Mucosa of stomach (tissue), 1 donor: ENCODE measurements around the gene GPX5.

ENCODE experiments used
- H3K27me3 ChIP-seq: one replicate; pipeline ENCODE4 v1.7.0; 2013; ENCODE audit warnings: mild to moderate bottlenecking, low read length; ENCODE audit not compliant: control insufficient read depth, insufficient read depth
- H3K36me3 ChIP-seq: one replicate; pipeline ENCODE4 v1.7.0; 2013; ENCODE audit warnings: low read length; ENCODE audit not compliant: control insufficient read depth, insufficient read depth
- H3K4me1 ChIP-seq: one replicate; pipeline ENCODE4 v1.7.0; 2013; ENCODE audit warnings: mild to moderate bottlenecking, low read length; ENCODE audit not compliant: control insufficient read depth, insufficient read depth
- H3K4me3 ChIP-seq: one replicate; pipeline ENCODE4 v1.7.0; 2013; ENCODE audit warnings: low read length
- H3K9ac ChIP-seq: one replicate; pipeline ENCODE4 v1.7.0; 2013; ENCODE audit warnings: mild to moderate bottlenecking, low read length, moderate library complexity
- H3K9me3 ChIP-seq: one replicate; pipeline ENCODE4 v1.7.0; 2013; ENCODE audit warnings: mild to moderate bottlenecking, low read length, moderate library complexity; ENCODE audit not compliant: control insufficient read depth
- donor health status: Pancreatic carcinoma.

Gene GPX5, protein sequence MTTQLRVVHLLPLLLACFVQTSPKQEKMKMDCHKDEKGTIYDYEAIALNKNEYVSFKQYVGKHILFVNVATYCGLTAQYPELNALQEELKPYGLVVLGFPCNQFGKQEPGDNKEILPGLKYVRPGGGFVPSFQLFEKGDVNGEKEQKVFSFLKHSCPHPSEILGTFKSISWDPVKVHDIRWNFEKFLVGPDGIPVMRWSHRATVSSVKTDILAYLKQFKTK

DNA sequence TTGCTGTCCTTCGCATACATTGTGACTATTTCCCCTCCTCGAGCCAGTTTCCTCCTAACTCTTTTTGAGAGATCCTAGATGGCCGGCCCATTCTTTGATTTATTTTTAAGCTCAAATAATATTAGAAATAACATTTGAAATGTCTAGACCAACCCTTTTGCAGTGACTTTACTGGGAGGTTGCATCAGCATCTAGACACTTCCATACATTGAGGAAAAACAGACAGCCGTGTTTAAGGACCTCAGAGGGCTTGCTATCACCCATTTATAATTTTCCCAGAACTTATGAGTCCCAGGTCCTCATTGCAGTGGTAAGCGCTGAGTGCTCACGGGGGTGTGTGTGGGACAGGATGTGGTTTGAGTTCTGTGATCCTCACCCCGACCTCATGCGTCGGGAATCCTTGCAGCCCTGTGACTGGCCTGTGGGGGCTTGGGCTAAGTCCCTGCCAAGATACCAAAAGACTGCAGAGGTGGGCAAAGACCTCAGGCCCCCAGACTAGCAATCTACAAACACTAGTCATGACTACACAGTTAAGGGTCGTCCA, at the start of gene GPX5:
Gene GPX5 (plus strand): TSS at position 386 of the 544 bp plus-strand sequence. CDS start 133 bp downstream, at position 519.
- Histone ChIP-seq H3K27me3 (no peaks in the 10 kb centered on the region), H3K4me3 (no peak within 1 kb of the TSS), H3K9ac (no peak within 1 kb of the TSS), H3K36me3 (no peaks in the 10 kb centered on the region), H3K4me1 (no peaks in the 10 kb centered on the region), H3K9me3 (no peaks in the 10 kb centered on the region)

DNA sequence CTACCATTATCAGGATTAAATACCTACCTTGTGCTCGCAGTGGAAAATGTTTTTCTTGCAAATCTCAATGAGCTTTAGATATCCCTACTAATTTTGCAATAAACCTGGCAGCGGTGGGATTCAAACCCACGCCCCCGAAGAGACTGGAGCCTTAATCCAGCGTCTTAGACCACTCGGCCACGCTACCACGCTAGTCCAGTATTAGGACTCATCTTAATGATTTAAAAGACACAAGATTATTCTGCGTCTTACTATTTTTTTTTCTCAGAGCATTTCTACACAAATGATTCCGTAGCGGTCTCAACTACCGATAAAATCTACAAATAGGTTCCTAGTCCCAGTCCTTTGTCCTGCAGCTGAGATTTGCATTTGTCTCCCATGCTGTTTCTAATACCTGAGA, 47.2 kb upstream of the GPX5 start:
- Histone ChIP-seq H3K27me3 (peaks cover 10% of the 10 kb centered on the region), H3K9ac (no peak overlapping the region), H3K4me1 (no peaks in the 10 kb centered on the region), H3K36me3 (no peaks in the 10 kb centered on the region), H3K4me3 (no peak overlapping the region), H3K9me3 (no peaks in the 10 kb centered on the region)

DNA sequence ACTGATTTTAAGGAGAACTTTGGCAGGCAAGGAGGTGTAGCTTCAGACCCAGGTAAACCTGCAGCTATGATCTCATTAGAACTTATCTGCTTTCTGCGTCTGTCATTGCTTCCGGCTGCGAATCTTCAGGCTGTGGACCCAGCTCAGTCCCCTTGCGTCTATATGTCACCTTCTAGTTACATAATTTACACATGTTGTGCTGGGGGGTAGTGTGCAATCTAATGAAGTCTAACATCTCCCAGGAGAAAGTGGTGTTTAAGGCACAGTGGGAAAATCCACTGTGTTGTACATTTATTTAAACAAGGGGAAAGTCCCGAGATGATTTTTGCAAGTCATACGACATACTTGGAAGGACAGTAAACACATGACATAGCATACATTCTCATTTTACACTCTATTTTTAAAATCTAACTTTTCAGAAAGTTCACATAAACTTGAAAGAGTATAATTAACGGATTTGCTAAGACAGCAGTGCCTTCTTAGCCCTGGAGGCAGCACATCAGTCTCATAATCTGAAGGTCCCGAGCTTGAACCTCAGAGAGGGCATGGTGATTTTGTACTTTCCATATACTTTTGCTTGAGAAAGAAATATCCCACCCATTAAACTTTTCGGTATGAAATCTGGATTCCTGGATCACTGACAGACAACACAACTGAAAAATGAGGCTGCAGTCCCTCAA, 45.3 kb upstream of the GPX5 start:
- no peaks in the 10 kb centered on the region for H3K9me3 ChIP-seq
- peaks cover 10% of the 10 kb centered on the region for H3K27me3 ChIP-seq

DNA sequence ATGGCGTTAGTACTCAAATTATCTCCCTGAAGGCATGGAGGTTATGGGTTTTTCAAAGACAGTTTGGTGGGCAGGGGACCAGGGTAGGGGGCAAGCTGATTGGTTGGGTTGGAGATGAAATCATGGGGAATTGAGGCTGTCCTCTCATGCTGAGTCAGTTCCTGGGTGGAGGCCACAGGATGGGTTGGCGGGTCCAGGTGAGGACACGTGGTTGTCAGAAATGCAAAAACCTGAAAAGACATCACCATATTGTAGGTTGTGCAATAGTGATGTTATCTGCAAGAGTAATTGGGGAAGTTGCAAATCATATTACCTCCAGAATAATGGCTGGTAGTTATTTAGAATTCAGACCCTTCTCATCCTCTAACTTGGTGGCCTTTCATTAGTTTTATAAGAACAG, 40.2 kb upstream of the GPX5 start:
- Histone ChIP-seq H3K9ac (no peak overlapping the region), H3K27me3 (peaks cover 14% of the 10 kb centered on the region)

More for the DNA sequence above, 45.3 kb upstream of the GPX5 start:
- no peak overlapping the region for H3K4me3 ChIP-seq
- no peaks in the 10 kb centered on the region for H3K4me1 ChIP-seq
- H3K36me3 ChIP-seq = no peaks in the 10 kb centered on the region
- H3K9ac ChIP-seq = no peak overlapping the region

DNA sequence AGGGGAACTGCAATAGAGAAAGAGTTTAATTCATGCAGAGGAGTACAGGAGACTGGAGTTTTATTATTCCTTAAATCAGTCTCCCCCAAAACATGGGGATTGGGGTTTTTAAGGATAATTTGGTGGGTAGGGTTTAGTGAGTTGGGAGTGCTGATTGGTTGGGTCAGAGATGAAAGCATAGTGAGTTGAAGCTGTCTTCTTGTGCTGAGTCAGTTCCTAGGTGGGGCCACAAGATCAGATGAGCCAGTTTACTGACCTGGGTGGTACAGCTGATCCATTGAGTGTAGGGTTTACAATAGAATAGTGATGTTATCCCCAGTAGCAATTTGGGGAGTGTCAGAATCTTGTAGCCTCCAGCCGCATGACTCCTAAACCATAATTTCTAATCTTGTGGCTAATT, 39.1 kb upstream of the GPX5 start:
- Histone ChIP-seq H3K27me3 (peaks cover 17% of the 10 kb centered on the region), H3K4me3 (no peak overlapping the region), H3K4me1 (no peaks in the 10 kb centered on the region), H3K9ac (no peak overlapping the region), H3K9me3 (no peaks in the 10 kb centered on the region), H3K36me3 (no peaks in the 10 kb centered on the region)

More for the DNA sequence above, 40.2 kb upstream of the GPX5 start:
- Histone ChIP-seq H3K4me1 (no peaks in the 10 kb centered on the region), H3K4me3 (no peak overlapping the region), H3K9me3 (no peaks in the 10 kb centered on the region), H3K36me3 (no peaks in the 10 kb centered on the region)

DNA sequence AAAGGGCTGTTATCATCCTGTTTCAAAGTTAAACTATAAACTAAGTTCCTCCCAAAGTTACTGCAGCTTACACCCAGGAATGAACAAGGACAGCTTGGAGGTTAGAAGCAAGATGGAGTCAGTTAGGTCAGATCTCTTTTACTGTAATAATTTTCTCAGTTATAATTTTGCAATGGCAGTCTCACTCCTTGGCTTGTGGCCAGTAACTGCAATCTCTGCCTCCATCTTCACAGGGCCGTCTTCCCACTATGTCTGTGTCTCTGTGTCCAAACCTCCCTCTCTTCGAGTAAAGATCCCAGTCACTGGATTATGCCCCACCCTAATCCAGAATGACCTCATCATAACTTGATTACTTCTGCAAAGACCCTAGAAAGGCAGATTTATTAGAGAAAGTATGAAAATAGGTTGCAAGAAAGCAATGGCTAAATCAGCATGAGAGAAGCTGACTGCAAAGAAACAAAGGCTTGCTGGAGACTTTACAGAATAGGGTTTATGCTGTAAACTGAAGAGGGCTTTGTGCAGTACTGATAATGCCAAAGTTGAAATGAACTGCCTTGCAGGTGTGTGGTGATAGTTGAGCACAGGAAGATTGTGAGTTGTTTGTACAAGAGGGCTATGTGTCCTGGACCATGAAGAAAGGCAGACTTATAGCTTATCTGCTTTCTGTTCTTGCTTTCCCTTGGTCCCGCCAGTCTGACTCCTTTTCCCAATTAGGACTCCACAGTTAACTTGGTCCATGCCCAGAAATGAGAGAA, 38.5 kb upstream of the GPX5 start:
- Histone ChIP-seq H3K4me1 (no peaks in the 10 kb centered on the region), H3K4me3 (no peak overlapping the region), H3K9me3 (no peaks in the 10 kb centered on the region), H3K36me3 (no peaks in the 10 kb centered on the region), H3K9ac (no peak overlapping the region), H3K27me3 (peaks cover 17% of the 10 kb centered on the region)

DNA sequence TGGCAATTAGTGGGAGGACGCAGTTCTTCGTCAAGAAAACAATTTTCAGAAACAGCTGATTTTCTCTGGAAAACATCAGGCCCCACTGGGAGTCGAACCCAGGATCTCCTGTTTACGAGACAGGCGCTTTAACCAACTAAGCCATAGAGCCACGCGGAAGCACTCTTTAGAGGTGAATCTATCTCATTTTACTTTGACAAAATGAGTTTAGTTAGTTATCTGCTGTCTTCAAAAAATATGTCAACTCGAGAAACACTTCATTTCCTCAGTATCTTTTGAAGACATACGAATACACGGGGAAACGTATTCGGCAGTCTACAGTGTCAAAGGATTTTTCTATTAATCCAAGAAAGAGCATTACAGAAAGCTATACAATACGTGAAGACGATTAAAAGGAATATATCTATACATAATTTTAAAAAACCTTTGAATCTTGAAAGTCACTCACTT, 36.7 kb upstream of the GPX5 start:
- H3K4me3 ChIP-seq = no peak overlapping the region
- H3K4me1 ChIP-seq = no peaks in the 10 kb centered on the region
- H3K36me3 ChIP-seq = no peaks in the 10 kb centered on the region
- H3K27me3 ChIP-seq = peaks cover 17% of the 10 kb centered on the region
- H3K9me3 ChIP-seq = no peaks in the 10 kb centered on the region
- H3K9ac ChIP-seq = no peak overlapping the region

DNA sequence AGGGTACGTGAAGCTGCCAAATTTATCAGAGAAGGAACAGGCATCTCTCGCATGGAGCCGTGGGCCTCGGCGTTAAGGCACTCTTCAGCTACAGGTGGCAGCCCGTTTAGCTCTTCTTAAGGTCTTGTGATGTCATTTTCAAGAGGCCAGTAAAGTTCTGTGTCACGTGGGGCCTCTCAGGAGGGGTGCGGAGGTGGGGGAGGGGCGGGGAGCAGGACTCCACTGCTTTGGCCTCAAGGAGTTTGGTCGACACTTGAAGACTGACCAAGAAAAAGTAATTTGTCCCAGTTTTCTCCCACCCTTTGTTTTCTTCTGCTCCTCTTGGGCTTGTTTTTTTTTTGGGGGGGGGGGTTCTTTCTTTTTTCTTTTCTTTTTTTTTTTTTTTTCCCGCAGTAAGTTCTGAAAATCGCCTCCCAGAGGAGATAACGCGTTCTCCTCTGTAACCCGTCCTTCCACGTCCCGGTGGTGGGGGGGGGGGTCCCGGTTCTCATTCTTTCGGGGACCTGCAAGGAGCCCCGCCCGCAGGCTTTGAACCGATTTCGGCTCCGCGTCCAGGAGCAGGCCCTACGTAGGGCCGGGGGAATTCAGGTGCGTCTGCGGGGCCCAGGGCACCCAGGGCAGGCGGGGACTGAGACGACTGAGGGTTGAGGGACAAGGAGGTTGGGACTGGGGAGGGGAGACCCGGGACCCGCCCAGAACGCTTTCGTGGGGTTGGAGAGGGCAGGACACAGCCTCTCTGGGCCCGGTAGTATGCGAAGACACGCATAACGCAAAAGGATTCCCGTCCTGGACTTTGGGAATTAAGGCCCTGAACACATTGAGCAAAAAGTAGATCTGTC, 36.1 kb upstream of the GPX5 start:
- Histone ChIP-seq H3K4me1 (no peaks in the 10 kb centered on the region), H3K4me3 (no peak overlapping the region), H3K36me3 (no peaks in the 10 kb centered on the region), H3K27me3 (peaks cover 17% of the 10 kb centered on the region), H3K9ac (no peak overlapping the region), H3K9me3 (no peaks in the 10 kb centered on the region)

DNA sequence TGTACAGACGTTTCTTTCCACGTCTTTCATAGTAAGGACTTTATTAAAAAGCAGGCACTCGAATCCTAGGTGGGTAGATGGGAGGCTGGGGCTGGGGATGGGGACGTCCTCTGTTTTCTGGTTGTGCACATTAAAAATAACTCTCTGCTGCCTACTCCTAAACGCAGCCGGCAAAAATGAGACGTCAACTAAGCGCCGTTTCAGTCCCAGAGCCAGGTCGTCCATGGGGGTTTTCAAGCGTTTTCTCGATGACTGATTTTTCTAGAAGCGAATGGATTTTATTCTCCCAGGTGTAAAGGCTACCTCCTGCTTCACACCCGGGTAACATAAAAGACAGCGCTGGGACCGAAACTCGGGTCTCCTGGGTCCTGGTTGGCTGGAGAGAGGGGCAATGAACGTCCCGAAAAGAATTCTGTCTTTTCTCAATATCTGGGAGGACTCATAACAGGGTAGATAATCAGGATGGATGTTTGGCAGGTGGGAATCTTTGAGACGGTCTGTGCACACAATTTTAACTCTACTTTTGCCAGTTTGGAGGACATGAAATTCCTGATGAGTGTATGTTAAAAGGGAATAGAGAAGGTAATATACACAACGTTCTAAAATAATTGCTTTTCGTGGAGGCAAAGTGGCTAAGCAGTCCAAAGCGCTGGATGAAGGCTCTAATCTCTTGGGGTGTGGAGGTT, 35.3 kb upstream of the GPX5 start:
- Histone ChIP-seq H3K9ac (no peak overlapping the region), H3K27me3 (peaks cover 17% of the 10 kb centered on the region), H3K4me1 (no peaks in the 10 kb centered on the region), H3K9me3 (no peaks in the 10 kb centered on the region), H3K36me3 (no peaks in the 10 kb centered on the region), H3K4me3 (no peak overlapping the region)

DNA sequence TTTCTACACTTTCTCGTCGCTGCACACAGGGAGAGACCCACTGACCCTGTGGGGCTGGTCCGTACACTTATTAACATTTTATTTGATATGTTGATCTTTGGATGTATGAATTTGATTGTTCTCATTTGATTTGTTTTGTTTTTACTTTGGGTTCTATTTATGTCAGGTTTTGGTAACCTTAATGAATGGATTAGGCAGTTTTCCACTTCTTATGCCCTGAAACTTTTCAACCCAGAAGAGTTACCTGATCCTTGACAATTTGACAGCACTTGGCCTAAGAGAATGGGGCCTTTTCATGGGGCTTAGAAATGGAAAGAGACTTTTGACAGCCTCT, 33.7 kb upstream of the GPX5 start:
- Histone ChIP-seq H3K27me3 (peaks cover 17% of the 10 kb centered on the region), H3K4me1 (no peaks in the 10 kb centered on the region), H3K9ac (no peak overlapping the region), H3K9me3 (no peaks in the 10 kb centered on the region), H3K4me3 (no peak overlapping the region), H3K36me3 (no peaks in the 10 kb centered on the region)

DNA sequence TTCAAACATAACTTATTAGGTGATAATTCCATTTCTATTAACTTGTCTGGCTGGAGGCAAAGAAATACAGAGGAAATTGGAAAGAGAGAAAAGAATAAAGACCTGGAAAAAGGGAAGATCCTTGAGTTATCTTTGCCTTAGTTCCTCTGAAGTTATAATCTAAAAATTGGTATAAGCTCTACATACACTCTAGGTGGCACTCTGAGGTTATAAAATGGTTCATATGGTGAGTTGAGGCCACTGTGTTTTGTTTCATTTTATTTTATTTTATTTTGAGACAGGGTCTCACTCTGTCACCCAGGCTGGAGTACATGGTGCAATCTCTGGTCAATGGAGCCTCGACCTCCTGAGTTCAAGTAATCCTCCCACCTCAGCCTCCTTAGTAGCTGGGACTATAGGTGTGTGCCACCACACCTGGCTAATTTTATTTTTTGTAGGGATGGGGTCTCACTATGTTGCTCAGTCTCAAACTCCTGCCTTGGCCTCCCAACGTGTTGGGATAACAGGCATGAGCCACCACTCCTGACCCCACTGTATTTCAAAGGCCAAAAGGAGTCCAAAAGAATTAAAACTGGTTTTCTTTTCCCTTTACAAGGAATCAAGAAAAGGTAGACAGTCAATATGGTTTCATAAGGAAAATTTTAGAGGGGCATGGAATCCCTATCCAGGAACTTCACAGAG, 29.4 kb upstream of the GPX5 start:
- Histone ChIP-seq H3K9ac (no peak overlapping the region), H3K4me3 (no peak overlapping the region), H3K27me3 (no peaks in the 10 kb centered on the region), H3K9me3 (no peaks in the 10 kb centered on the region), H3K4me1 (no peaks in the 10 kb centered on the region), H3K36me3 (no peaks in the 10 kb centered on the region)
